Immature natural killer cell (primary cell): ENCODE data around the gene CRMP1. TPM values are rescaled to one million over a fixed set of nuclear protein-coding genes. Genes with fewer than 3 reads are reported as not detected.
"Not testable (repeated sequence)": the region's sequence is repeated elsewhere in the genome, so short reads cannot be mapped to it uniquely, and the experiment has no call there.

Experiments used
- DNase-seq, 3 donors: peaks; one replicate each; pipeline ENCODE4 v3.0.0; 2022; ENCODE audit warnings: mixed read lengths in 1 of 3
- H3K27ac Mint-ChIP-seq, 6 donors: one replicate each; pipeline ENCODE4 v1.8.0; 2020; ENCODE audit warnings: mixed read lengths in 6 of 6, mild to moderate bottlenecking in 5 of 6, inconsistent platforms in 4 of 6, moderate library complexity in 3 of 6
- H3K27me3 Mint-ChIP-seq, 3 donors: one replicate each; pipeline ENCODE4 v1.8.0; 2020 to 2021; ENCODE audit warnings: low read depth in 3 of 3, mild to moderate bottlenecking in 3 of 3, mixed read lengths in 3 of 3, moderate library complexity in 3 of 3, inconsistent platforms in 1 of 3
- H3K36me3 Mint-ChIP-seq, 3 donors: one replicate each; pipeline ENCODE4 v1.8.0; 2020; ENCODE audit warnings: mixed read lengths in 3 of 3, inconsistent platforms in 2 of 3, mild to moderate bottlenecking in 2 of 3
- H3K4me1 Mint-ChIP-seq, 2 donors: one replicate each; pipeline ENCODE4 v1.8.0; 2020; ENCODE audit warnings: inconsistent platforms in 2 of 2, mild to moderate bottlenecking in 2 of 2, mixed read lengths in 2 of 2, moderate library complexity in 1 of 2
- H3K4me3 Mint-ChIP-seq, 5 donors: one replicate each; pipeline ENCODE4 v1.8.0; 2020; ENCODE audit warnings: mild to moderate bottlenecking in 5 of 5, mixed read lengths in 5 of 5, inconsistent platforms in 3 of 5, moderate library complexity in 3 of 5
- H3K9me3 Mint-ChIP-seq, 6 donors: one replicate each; pipeline ENCODE4 v1.8.0; 2020; ENCODE audit warnings: mild to moderate bottlenecking in 6 of 6, mixed read lengths in 6 of 6, inconsistent platforms in 4 of 6, moderate library complexity in 3 of 6
- polyA plus RNA-seq, 3 donors: library from polyadenylated mRNA; unstranded; fragments of 300-500 nt; fragmentation: Illumina TruSeq; gene quantifications; one replicate each; pipeline ENCODE4 v1.2.3, GENCODE V29; 2021

Gene CRMP1
- polyA plus RNA-seq, 3 donors from 2014 or later, result not detected

GRCh38 chr4:5874811-5875449 lies 18.0 kb downstream of the CRMP1 start:
- Mint-ChIP-seq H3K4me3 (no peak overlapping the region), H3K27me3 (peaks cover 2 to 8% (median 7%) of the 10 kb centered on the region in 3 donors), H3K4me1 (no peaks in the 10 kb centered on the region), H3K36me3 (peaks cover 0 to 4% (median 0%) of the 10 kb centered on the region in 3 donors), H3K27ac (no peak overlapping the region), H3K9me3 (peaks cover 0 to 2% (median 0%) of the 10 kb centered on the region in 6 donors)
- DNase-seq, result no peak

DNA sequence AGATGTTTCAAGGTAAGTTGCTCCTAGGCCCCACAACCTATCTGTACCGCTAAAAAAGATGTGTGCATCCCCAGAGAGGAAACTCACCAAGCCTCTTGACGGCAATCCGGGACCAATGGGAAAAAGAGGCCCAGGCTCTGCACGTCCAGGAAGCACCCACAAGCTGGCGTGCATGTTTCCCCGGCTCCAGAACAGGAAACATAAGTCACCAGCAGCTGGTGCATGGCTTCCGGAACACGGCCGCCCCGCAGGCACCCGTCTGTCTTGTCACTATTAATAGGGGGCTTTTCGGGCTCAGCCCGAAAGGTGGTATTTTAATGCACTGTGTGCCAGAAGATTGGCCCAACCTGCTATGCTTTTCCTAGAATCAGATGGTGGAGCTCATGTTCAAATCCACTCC lies 22.2 kb downstream of the CRMP1 start:
- Mint-ChIP-seq H3K27me3 (peaks cover 2 to 12% (median 6%) of the 10 kb centered on the region in 3 donors), H3K4me3 (no peak overlapping the region), H3K4me1 (peaks cover 12 to 14% of the 10 kb centered on the region in 2 donors), H3K36me3 (peaks cover 0 to 4% (median 0%) of the 10 kb centered on the region in 3 donors), H3K27ac (no peak overlapping the region), H3K9me3 (peaks cover 0 to 2% (median 0%) of the 10 kb centered on the region in 6 donors)
- DNase-seq, result no peak

DNA sequence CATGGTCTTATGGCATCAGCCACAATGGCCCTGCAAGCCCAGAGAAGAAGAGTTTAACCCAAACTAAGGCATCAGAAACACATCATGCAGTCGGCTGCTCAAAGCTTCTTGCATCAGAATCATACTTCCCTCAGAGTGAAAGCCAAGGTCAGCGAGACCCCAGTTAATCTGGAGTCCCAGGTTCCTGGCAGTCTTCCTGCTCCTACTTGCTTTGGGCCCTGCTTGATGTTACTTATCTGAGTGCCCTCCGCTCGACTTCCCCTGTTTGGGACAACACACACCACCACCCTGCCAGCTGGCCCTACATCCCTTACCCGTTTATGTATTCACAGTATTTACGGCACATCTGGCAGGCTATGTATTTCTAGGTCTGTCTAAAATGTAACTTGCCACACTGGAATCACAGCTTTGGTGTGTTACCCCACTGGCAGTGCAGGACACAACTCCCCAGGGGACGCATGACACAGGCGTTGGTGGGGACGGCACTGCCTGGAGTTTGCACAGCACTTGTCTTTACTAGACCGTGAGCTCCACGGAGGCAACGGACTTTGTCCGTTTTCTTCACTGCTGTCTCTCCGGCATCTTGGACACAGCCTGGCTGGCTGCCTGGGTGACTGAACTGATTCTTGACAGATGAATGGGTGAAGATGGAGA lies 22.8 kb downstream of the CRMP1 start:
- H3K4me3 Mint-ChIP-seq, result no peak overlapping the region

GRCh38 chr4:5867866-5868265 lies 25.0 kb downstream of the CRMP1 start:
- Mint-ChIP-seq H3K4me3 (no peak overlapping the region), H3K27me3 (peaks cover 0 to 14% (median 5%) of the 10 kb centered on the region in 3 donors), H3K4me1 (peaks cover 13 to 15% of the 10 kb centered on the region in 2 donors), H3K9me3 (no peaks in the 10 kb centered on the region), H3K36me3 (no peaks in the 10 kb centered on the region), H3K27ac (no peak overlapping the region)
- DNase-seq, result no peak

More for the DNA sequence above, 22.8 kb downstream of the CRMP1 start:
- H3K9me3 Mint-ChIP-seq, result peaks cover 0 to 2% (median 0%) of the 10 kb centered on the region in 6 donors
- peaks cover 13 to 15% of the 10 kb centered on the region in 2 donors for H3K4me1 Mint-ChIP-seq
- peaks cover 0 to 4% (median 0%) of the 10 kb centered on the region in 3 donors for H3K36me3 Mint-ChIP-seq
- no peak overlapping the region for H3K27ac Mint-ChIP-seq
- peaks cover 2 to 12% (median 6%) of the 10 kb centered on the region in 3 donors for H3K27me3 Mint-ChIP-seq
- no peak for DNase-seq

- H3K4me1 Mint-ChIP-seq, result peaks cover 13 to 15% of the 10 kb centered on the region in 2 donors
- DNase-seq, result no peak
- no peak overlapping the region for H3K4me3 Mint-ChIP-seq
- no peaks in the 10 kb centered on the region for H3K9me3 Mint-ChIP-seq
- no peak overlapping the region for H3K27ac Mint-ChIP-seq
- no peaks in the 10 kb centered on the region for H3K36me3 Mint-ChIP-seq
- peaks cover 0 to 14% (median 5%) of the 10 kb centered on the region in 3 donors for H3K27me3 Mint-ChIP-seq
Measured at GRCh38 chr4:5866841-5867813, 25.8 kb downstream of the CRMP1 start.

DNA sequence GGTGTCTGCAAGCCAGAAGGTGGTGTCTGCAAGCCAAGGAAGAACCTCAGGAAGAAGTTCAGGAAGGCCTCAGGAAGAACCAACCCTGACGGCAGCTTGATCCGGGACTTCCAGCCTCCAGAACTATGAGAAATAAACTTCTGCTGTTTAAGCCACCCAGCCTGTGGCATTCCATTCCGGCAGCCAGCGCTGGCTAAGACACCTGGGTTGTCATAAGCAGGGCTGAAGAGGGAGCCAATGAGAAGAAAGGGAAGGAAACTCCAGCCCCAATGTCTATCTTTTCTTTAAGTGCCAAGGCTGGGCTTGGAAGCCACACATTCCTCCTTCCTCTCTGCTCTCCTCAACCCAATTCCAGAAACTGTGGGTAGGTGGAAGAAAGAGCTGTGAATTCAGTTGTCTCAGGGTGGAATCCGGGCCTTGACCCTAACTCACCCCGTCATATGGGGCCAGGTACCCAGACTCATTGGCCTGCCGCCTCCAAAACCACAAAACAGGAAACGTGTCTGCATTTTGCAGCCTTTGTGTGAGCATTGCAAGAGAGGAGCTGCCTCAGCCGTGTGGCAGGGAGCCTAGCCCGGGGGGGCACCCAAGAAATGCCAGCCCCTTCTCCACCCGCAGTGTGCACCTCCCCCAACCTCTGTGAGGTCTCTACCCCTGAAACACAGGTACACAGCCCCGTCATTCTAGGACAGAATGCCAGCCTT lies 26.8 kb downstream of the CRMP1 start:
- H3K9me3 Mint-ChIP-seq, result no peaks in the 10 kb centered on the region
- DNase-seq, result no peak
- peaks cover 0 to 14% (median 1%) of the 10 kb centered on the region in 3 donors for H3K27me3 Mint-ChIP-seq
- peaks cover 13 to 15% of the 10 kb centered on the region in 2 donors for H3K4me1 Mint-ChIP-seq
- no peak overlapping the region for H3K27ac Mint-ChIP-seq
- H3K4me3 Mint-ChIP-seq, result no peak overlapping the region
- no peaks in the 10 kb centered on the region for H3K36me3 Mint-ChIP-seq

DNA sequence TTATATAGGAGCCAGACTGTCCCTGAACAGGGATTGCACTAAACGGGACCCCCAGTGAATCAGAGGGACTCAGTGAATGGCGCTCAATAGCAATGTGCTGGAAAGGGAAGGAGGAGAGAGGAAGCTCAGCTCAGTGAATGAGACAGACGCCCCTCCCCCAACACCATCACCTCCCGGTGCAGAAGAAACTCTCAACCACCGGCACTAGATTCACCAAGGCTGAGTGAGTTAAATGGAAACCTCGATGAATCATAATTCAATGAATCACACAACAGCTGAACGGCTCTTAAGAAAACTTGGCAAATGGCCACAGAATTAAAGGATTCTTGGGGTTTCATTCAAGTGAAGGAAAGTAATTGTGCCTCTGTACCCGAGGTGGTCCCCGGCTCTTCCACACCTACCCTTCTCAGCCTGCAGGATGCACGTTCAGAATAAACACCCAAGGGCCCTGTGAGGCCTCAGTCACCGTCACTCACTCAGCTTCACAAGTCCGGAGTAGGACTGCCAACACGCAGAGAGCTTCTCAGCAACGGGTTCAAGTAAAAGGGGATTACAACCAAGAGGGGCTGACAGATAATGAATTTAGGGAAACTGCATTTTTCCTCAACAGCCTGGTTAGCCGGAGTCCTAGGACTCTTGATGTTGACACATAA lies 29.3 kb downstream of the CRMP1 start:
- DNase-seq, result no peak
- Mint-ChIP-seq H3K4me1 (peaks cover 13 to 15% of the 10 kb centered on the region in 2 donors), H3K27me3 (peaks cover 0 to 14% (median 3%) of the 10 kb centered on the region in 3 donors), H3K27ac (no peak overlapping the region), H3K36me3 (no peaks in the 10 kb centered on the region), H3K9me3 (no peaks in the 10 kb centered on the region), H3K4me3 (no peak overlapping the region)

- Mint-ChIP-seq H3K27me3 (peaks cover 0 to 2% (median 0%) of the 10 kb centered on the region in 3 donors), H3K4me3 (no peak overlapping the region), H3K4me1 (no peaks in the 10 kb centered on the region), H3K27ac (no peak overlapping the region), H3K9me3 (no peaks in the 10 kb centered on the region), H3K36me3 (no peaks in the 10 kb centered on the region)
- no peak for DNase-seq
Measured at GRCh38 chr4:5858020-5858769, 34.7 kb downstream of the CRMP1 start.

- no peak overlapping the region for H3K27ac Mint-ChIP-seq
- H3K4me3 Mint-ChIP-seq, result no peak overlapping the region
- no peaks in the 10 kb centered on the region for H3K36me3 Mint-ChIP-seq
- no peaks in the 10 kb centered on the region for H3K4me1 Mint-ChIP-seq
- peaks cover 0 to 6% (median 3%) of the 10 kb centered on the region in 3 donors for H3K27me3 Mint-ChIP-seq
- H3K9me3 Mint-ChIP-seq, result no peaks in the 10 kb centered on the region
- DNase-seq, result no peak
Measured at GRCh38 chr4:5857199-5857598, 35.7 kb downstream of the CRMP1 start.

- not testable (repeated sequence) for H3K27ac Mint-ChIP-seq, H3K36me3 Mint-ChIP-seq, DNase-seq, H3K9me3 Mint-ChIP-seq, H3K4me3 Mint-ChIP-seq, H3K4me1 Mint-ChIP-seq, H3K27me3 Mint-ChIP-seq
Measured at GRCh38 chr4:5856362-5856761, 36.5 kb downstream of the CRMP1 start.

GRCh38 chr4:5854929-5855328 lies 38.0 kb downstream of the CRMP1 start:
- no peaks in the 10 kb centered on the region for H3K36me3 Mint-ChIP-seq
- H3K4me3 Mint-ChIP-seq, result no peak overlapping the region
- H3K4me1 Mint-ChIP-seq, result no peaks in the 10 kb centered on the region
- DNase-seq, result no peak
- peaks cover 4 to 8% (median 6%) of the 10 kb centered on the region in 3 donors for H3K27me3 Mint-ChIP-seq
- H3K9me3 Mint-ChIP-seq, result no peaks in the 10 kb centered on the region
- no peak overlapping the region for H3K27ac Mint-ChIP-seq

GRCh38 chr4:5852523-5853202 lies 40.2 kb downstream of the CRMP1 start:
- no peak for DNase-seq
- Mint-ChIP-seq H3K9me3 (no peaks in the 10 kb centered on the region), H3K27ac (no peak overlapping the region), H3K27me3 (peaks cover 4 to 9% (median 4%) of the 10 kb centered on the region in 3 donors), H3K4me1 (no peaks in the 10 kb centered on the region), H3K4me3 (no peak overlapping the region), H3K36me3 (no peaks in the 10 kb centered on the region)
